DOHH2 (cell line): Measurements from ENCODE around the gene RASSF3.

Source experiments
- CTCF ChIP-seq: fragments of 200-600 bp; sonication (generic); IDR thresholded peaks from one replicate; pipeline ENCODE4 v1.5.1; 2014; ENCODE audit warnings: antibody characterized with exemption, mild to moderate bottlenecking, low read depth, low read length; ENCODE audit not compliant: poor library complexity, severe bottlenecking
- EZH2phosphoT487 ChIP-seq: fragments of 200-600 bp; sonication (generic); IDR thresholded peaks from 2 replicates; pipeline ENCODE4 v1.6.1; 2017; ENCODE audit warnings: borderline replicate concordance, mild to moderate bottlenecking, antibody characterized with exemption, low read length, moderate library complexity, mixed read lengths

DNA sequence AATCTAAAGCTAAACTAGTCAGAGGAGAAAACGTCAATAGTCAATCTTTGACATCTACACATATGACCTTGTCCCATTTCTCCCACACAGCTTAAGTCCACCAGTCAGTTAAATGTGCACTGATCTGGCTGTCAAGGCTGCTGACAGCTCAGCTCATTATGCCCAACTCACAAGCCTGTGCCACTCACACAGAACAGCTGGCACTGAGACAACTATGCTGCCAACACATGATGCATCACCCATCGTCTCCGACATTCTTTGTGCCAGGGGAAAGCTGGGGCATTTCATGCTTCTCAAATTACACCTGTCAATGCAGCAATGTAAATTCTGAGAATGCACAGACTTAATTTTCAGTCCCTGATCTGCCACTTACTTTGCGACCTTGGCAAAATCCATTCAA lies 123.6 kb downstream of the RASSF3 start:
- no peak for TF ChIP-seq CTCF
- TF ChIP-seq EZH2phosphoT487 = no peak
